GM19372 (cell line): ENCODE results near the gene COG5.
"Not testable (repeated sequence)": the region's sequence is repeated elsewhere in the genome, so short reads cannot be mapped to it uniquely, and the experiment has no call there.

Experiments
- ATAC-seq: cut with Tn5 transposase; IDR thresholded peaks from one replicate; pipeline ENCODE4 v1.9.1; 2021; ENCODE audit warnings: mild to moderate bottlenecking, low read depth, moderate library complexity; ENCODE audit not compliant: unreplicated experiment

Gene COG5

DNA sequence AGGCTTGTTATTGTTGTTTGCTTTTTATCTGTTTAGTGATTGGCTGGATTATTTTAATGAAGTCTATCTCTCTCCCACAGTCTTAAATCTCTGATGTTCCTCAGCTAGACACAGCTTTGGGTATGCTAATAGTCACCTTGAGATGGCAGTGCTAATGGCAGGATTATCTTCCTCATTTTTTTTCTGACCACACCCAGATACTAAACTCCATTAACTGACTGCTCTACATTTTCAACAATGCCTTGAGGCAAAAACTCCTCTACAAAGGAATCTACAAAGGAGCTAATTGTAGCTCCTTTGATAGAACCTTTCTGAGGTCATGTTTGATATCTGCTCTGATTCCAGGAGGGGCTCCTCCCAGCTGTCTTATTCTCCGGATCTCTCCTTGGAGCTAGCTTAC lies 272.3 kb downstream of the COG5 start:
- ATAC-seq = no peak

DNA sequence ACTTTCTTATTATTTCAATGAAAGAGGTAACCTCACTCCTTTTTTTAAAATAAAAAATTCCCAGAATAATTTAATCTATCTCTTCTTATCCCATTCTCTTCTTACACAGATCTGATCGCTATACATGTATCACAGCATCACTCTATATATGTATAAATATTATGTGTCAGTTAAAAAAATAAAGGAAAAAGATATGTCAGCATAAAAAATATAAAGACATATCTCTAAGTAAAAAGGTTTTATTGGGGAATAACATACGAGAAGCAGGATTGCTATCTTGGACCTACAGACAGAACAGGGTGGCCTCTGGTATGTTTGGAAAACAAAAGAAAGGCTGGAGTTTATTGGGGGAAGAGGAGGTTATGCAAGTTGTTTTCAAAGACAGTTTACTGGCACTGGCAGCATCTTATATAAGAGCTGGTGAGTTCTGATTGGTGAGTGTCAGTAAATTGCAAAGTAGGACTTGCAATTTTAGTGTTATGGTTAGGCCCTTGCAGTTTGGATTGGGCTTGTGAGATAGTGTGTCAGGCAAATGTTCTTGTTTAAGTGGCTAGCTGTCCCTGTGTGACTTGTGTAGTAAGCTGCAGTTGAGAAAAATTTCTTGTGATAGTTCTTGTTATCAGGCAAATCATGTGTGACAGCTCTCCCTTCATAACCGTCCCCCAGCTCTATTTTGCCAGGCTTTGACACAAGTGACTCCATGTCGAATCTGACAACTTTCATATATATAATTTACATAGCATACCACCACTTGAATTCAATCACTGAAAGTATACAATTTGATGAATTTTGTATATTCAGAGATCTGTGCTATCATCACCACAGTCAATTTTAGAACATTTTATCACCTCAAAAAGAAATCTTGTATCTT lies 276.7 kb downstream of the COG5 start:
- ATAC-seq = no peak

DNA sequence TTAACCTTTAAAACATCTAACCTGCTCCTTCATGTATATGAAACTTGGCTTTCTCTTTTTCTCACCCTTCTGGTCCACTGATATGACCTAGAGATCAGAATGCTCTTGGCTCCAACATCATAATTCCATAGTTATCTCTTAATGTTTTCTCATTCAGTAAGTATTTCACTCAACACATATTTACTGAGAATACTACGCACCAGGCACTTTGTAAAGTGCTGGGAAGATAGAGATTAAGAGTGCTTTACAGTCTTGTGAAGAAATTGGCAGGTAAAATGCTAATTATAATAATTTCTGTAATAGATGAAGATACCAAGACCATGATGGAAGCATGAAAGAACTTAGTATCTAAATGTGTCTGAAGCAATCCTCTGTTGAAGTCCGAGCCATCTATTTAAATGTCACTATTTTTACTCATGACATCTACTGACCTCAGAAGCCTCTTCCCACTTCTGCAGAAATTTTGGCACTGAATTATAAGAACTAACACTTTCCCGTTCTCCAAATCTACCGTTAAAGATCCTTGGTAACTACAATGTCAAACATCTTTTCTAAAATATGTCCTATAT lies 278.7 kb downstream of the COG5 start:
- ATAC-seq = no peak

DNA sequence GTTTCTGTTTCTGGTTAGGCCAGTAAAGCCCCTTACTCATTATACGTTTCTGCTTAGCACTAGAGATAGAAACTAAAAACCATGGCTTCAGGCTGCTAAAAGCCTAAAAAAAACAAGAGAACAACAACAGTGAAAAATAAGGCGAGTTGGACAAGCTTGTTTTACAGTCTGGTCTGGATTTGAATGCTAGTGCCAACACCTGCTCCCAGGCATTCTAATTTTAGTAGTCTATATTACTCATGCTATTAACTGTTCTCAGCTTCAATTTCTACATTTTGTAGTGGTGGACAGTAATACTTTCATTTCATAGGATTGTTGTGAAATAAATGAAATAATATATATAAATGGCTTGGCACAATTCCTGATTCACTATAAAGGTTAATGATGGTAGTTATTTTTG lies 286.4 kb downstream of the COG5 start:
- no peak for ATAC-seq

DNA sequence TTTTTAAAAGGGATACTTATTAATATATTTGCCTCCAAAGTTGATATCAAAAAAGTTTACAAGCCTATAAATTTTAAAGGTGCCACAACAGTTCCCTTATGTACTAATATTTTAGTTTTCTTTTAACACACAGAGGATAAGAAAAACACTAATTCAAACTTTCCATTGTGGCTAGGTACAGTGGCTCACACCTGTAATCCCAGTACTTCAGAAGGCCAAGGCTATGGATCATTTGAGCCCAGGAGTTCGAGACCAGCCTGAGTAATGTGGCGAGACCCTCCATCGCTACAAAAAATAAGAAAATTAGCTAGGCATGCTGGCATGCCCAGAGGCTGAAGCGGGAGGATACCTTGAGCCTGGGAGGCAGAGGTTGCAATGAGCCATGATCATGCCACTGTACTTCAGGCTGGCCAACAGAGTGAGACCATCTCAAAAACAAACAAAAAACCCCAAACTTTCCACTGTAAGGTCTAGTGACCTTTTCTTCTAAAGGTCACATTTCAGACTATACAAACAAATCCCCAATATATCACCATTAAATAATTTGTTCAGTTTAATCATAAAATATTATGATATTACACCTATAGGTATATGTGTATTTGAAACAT lies 287.4 kb downstream of the COG5 start:
- ATAC-seq = no peak

DNA sequence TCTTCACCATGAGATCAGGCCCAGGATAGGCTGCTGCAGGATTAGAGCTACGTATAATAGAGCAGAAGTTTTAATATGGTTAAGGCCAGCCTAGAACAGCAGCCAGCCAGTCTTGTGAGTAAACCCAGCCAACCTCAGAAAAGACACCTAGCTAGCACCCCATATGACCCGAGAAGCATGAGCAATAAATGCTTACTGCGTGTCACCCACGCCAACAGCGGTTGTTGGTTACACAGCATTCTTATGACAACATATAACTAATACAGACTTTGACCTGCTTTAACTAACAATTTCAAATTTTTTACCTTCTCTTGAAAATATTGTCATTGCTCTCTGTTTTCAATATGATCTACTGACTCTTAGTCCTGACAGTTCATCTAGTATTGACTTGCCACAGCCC lies 289.2 kb downstream of the COG5 start:
- ATAC-seq = no peak

DNA sequence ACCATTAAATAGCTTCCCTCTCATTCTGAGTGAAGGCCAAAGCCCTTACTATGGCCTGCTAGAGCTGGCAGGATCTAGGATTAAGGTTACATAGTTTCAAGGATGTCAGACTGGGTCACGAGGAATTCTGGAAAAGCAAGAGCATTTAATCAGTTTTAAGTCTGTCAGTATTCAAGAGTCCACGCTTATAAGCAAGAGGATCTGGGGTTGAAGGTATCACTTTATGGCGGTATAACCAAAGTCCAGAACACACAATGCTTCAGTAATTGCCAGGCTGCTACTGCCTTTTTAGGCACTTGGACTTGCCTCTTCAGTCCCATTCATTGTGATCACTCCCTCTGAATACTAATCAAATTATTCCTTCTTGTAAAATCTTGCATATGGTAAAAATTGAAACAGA lies 293.9 kb downstream of the COG5 start:
- ATAC-seq = no peak

DNA sequence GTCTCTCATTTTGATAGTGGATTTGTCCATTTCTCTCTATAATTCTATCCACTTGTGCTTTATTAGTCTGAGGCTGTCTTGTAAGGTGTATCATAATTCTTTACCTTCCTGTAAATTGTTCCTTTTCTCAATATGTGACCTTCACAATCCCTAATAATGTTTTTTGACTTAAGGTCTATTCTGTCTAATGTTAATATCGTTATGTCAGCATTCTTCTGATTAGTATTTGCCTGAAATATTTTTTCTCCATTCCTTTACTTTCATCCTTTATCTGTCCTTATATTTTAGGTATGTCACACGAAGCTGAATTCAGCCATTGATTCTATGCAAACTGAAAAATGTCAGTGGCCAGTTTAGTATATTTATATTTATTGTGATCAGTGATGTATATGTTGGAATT lies 295.1 kb downstream of the COG5 start:
- no peak for ATAC-seq

DNA sequence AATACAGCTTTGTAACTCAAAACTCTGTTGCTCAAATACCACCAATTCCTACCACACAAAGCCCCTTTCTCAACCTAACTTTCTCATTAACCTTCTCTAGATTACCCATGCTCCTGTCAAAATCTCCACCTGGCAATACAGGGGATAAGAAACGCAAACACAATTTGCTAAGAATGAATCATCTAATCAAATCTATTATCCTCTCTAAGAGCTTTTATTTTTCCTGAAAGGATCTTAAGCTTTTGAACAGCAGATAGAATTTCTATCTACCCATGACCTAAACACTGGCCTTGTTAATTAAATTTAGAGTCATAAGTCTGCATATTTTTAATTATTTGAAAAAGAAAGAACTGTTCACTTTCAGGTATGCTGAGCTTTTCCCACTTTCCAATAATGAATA lies 296.6 kb downstream of the COG5 start:
- no peak for ATAC-seq

DNA sequence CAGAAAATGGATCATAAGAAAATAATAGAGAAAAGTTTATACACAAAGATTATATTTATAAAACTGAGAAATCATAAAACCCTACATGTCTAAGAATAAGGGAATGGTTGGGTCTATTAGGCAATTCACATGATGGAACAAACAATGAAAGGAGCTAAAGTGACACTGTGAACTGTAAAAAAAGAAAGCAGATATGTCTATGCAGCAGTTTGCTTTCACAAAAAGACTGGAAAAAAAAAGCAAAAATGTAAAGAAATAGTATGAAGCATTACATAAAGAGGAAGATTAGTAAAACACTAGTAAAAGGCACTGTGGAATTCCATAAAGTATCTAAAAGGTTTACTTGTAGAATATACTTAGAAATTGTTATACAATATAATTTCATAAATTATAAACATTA lies 299.0 kb downstream of the COG5 start:
- ATAC-seq = no peak

DNA sequence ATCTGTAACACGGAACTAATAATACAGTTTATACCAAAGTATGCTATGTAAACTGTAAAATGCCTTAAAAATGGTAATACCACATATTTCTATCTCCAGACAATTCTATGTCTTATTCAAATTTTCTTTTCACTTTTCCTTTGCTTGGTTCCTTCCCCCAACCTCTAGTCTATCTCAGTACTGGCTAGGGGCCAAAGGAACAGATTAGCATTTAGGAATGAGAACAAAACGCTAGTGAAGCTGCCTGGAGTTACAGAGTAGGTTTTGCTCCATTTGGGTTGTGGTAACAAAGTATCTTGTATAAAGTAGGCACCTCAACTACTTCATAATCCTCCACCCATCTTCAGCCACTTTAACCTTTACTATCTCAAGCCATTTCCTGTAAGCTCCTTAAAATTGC lies 300.9 kb downstream of the COG5 start:
- ATAC-seq = no peak

DNA sequence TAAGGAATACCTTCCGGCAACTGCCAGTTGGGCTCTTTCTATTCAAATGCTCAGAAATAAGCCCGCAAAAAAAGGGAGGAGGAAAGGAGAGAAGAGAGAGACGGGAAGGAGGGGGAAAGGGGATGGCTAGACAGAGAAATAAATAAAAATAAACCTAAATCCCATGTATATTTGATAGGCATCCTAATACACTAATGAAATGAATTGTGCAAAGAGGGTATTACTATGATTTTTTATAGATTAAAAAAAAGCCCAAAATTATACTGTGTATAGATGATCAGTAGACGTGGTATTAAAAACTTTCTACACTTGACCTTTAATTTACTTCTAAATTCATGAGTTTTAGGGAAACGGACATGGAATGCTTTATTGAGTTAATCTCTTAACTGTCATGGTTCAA lies 305.0 kb downstream of the COG5 start:
- ATAC-seq = no peak

DNA sequence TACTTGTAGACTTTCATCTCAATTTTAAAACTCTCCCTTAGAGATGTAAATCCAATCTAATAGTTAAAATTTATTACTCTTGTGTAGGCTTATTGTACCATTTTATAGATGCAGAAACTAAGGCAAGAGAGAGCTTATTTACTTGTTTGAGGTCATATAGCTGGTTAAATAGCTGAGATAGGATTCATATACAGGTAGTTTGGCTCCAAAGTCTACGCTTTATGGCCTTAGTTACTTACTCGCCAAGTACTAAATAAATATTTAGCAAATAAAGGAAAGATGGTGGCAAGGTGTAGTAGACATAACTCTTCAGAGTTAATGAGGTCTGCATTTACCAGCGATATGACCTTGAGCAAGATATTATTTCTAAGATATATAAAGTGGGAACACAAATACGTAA lies 308.1 kb downstream of the COG5 start:
- no peak for ATAC-seq

DNA sequence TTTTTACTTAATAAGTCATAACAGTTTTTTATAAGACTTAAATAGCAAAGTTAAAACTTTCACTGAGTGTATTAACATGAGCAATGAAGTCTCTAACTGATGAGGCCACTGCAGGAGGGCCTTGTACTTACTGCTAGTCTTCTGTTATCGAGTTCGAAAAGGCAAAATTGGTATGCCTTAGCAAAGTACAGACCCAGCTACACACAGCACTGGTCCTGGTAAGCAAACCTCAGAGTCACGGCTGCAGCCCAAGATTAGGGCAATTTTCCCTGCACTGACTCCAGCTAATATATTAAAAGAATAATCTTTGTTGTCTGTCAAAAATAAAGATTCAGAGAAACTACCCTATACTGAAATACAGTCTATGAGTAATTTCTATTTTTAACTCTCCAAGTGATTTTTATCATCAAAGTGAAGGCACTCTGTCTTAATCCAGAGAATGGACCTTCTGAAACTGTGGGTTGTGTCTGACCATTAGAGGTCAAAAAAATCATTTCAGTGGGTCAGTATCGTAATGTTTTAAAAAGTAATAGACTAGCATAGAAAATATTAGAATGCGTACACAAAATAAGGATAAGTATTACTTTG lies 309.2 kb downstream of the COG5 start:
- no peak for ATAC-seq

DNA sequence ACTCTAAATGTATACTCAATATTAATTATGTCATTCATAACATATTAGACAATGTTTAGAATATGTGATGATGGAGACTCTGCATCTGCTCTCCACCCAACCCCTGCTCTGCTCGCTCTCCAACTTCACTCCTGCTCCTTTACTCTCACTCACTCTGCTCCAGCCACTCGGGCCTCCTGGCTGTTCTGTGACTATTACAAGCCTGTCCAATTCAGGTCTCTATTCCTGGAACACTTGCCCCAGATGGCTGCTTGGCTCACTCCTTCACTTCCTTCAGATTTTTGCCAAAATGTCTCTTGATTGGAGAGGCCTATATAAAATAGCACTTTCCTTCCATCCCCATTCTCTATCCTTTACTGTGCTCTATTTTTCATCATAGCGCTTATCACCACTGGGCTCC lies 310.1 kb downstream of the COG5 start:
- ATAC-seq = no peak

DNA sequence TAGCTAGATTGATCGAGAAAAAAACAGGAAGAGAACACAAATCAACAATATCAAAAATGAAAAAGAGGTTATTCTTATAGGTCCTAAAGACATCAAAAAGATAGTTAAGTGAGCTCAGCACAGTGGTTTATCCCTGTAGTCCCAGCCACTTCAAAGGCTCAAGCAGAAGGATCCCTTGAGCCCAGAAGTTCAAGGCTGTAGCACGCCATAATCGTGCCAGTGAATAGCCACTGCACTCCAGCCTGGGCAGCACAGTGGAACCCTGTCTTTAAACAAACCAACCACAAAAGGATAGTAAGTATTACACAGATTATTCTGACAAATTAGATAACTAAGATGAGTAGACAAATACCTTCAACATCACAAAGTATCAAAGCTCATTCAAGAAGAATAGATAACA lies 311.8 kb downstream of the COG5 start:
- ATAC-seq = no peak

DNA sequence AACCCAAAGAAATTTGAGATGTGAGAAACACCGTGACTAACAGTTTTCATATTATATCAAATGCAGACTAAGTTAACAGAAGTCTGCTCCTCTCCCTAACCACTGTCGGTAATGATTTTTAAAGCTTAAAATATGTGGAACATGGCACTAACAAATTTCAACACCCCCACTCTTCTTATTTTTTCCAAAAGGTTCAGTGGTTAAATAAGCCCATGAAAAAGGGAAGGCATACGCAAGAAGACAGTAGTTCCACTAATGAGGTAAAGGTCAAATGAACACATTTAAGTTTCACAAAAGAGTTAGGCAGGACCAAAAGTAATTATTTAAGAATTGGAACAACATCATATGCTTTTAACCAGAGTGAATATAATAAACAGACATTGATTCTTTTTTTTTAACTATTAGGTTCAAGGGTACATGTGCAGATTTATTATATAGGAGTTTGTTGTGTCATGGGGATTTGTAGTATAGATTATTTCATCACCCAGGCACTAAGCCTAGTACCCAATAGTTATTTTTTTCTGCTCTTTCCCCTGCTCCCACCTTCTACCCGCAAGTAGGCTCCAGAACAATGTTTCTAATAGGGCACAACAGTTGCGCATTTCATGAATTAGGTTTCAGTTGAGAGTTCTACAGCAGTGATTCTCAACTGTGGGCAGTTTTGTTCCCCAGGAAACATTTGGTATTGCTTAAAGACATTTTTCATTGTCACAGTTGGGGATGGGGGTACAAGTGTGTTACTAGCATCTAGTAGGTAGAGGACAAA lies 315.0 kb downstream of the COG5 start:
- ATAC-seq = no peak

DNA sequence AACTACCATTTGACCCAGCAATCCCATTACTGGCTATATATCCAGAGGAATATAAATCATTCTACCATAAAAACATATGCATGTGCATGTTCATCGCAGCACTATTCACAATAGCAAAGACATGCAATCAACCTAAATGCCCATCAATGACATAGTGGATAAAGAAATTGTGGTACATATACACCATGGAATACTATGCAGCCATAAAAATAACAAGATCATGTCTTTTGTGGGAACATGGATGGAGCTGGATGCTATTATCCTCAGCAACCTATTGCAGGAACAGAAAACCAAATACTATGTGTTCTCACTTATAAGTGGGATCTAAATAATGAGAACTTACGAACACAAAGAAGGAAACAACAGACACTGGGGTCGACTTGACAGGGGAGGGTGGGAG lies 316.9 kb downstream of the COG5 start:
- ATAC-seq = not testable (repeated sequence)

DNA sequence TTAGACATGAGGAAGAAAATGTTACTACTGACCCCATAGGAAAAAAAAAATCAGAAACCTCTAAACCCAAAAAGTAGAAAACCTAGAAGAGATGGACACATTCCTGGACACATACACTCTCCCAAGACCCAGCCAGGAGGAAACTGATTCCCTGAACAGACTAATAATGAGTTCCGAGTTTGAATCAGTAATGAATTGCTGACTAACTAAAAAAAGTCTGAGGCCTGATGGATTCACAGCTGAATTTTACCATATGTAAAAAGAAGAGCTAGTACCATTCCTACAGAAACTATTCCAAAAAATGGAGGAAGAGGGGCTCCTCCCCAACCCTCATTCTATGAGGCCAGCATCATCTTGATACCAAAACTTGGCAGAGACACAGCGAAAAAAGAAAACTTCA lies 319.1 kb downstream of the COG5 start:
- ATAC-seq = no peak

DNA sequence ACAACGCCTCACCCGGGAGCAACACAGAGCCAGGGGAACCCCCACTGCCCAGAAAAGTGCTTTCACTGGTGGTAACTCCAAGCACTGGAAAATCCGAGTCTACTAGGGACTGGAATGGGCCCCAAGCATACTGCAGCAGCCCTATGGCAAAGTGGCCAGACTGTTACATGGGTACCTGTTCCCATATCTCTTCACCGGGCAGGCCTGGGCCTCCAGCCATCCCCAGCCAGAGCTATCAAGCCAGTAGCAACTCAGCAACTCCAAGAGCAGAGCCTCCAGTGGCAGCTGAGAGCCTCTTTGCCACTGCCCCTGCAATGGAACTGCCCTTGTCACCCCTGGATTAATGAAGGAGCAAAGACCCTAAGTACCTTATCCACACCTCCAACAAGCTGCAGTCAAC lies 321.5 kb downstream of the COG5 start:
- no peak for ATAC-seq

DNA sequence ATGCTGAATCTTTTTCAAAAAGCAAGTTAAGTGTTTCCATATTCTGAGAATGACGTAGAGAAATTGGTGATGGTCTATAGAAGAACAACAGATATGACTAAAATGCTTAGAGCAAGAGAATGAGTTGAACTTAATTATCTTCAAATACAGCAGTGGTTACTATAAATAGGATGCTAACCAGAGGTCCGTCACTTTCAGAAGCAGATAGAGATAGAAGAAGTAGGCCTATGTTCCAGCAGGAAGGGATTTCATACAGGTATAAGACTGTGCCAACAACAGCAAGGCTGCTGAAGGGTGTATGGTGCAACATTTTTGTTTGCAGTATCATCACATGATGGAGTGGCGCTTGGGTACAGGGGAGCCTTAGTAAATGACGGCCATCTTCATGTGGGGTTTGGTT lies 326.3 kb downstream of the COG5 start:
- no peak for ATAC-seq
